HT-29 (cell line): ENCODE results near the gene DOK3. TPM values are rescaled to one million over a fixed set of nuclear protein-coding genes. Genes with fewer than 3 reads are reported as not detected.

Source experiments
- DNase-seq: peaks from one replicate; pipeline ENCODE4 v3.0.0-alpha.2; 2015; ENCODE audit warnings: low spot score
- total RNA-seq: library from RNA; depleted of rRNA; stranded (reverse); fragments of >200 nt; shearing (Covaris generic); gene quantifications from 2 replicates; pipeline ENCODE4 v1.2.3, GENCODE V29; 2014; rRNA removed

DOK3 gene, protein sequence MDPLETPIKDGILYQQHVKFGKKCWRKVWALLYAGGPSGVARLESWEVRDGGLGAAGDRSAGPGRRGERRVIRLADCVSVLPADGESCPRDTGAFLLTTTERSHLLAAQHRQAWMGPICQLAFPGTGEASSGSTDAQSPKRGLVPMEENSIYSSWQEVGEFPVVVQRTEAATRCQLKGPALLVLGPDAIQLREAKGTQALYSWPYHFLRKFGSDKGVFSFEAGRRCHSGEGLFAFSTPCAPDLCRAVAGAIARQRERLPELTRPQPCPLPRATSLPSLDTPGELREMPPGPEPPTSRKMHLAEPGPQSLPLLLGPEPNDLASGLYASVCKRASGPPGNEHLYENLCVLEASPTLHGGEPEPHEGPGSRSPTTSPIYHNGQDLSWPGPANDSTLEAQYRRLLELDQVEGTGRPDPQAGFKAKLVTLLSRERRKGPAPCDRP
- total RNA-seq, result 1.6 and 1.9 TPM in 2 replicates

DNA sequence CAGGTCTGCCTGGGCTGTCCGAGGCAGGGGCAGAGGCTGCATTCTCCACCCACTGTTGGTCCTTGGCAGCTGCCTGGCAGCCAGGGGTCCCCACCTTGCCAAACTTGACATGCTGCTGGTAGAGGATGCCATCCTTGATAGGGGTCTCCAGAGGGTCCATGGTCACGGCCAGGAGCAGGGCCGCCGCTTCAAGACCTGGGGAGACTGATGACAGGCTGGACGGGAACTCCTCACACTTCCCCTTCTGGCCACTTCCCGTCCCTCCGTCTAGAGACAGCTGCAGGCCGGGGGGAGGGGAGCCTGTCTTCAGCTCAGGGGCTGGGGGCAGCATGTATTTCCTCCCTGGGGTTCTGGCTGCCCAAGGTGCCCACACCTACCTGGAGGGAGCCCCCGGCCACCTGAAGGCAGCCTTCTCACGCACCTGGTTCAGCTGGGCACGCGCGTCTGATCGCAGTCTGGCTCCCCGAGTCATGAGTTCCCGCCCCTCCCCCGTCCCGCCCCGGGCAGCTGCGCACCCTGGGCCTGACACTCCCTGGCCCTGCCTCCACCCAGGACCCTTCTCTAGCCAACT lies at the start of gene DOK3:
TSS of gene DOK3 (minus strand) at position 446 of the 571 bp plus-strand sequence. CDS start at position 160, 286 bp downstream.
- DNase-seq, result no peak

DNA sequence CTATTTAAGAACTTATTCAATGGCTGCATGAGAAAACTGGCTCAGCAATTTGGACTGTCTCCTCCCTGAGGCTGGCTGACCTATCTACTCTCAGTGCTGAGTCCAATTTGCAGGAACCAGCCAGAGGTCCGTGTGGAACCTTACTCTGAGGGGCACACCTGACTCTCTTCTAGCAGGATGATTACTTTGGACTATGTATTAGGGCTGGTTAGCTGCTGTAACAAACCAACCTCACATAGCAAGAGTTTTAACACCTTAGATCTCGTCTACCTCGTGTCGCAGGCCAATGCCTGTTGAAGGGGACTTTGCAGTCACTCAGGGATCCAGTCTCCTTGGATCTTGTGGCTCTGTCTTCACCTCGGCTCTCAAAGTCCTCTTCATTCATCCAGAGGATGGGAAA lies 48.2 kb upstream of the DOK3 start:
- DNase-seq, result no peak

GRCh38 chr5:177557041-177557647 lies 47.5 kb upstream of the DOK3 start:
- DNase-seq, result peak; percentile 48

- no peak for DNase-seq
These were observed 46.0 kb upstream of the DOK3 start for GRCh38 chr5:177555665-177556064.

DNA sequence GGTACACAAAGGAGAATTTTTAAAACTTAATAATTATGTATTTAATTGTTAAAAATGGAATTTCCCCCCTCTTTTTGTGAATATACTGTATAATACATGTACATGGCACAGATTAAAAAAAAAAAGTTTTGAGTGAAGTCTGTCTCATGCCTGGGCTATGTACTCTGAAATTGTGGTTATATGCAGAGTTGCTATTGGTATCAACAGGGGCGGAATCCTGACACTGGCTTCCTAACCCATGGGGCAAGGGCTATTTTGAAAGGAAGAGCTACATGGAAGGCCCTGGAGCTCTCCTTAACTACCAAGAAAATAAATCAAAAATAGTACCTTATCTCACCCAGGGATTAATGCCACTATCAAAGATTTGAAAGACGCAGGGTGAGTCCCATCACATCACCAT lies 45.6 kb upstream of the DOK3 start:
- DNase-seq, result no peak

GRCh38 chr5:177554474-177555111 lies 45.0 kb upstream of the DOK3 start, which contains the start of gene FAM193B:
FAM193B (minus strand) TSS chr5:177554563; CDS start chr5:177554458, 105 bp downstream.
- peak; percentile 90 for DNase-seq

DNA sequence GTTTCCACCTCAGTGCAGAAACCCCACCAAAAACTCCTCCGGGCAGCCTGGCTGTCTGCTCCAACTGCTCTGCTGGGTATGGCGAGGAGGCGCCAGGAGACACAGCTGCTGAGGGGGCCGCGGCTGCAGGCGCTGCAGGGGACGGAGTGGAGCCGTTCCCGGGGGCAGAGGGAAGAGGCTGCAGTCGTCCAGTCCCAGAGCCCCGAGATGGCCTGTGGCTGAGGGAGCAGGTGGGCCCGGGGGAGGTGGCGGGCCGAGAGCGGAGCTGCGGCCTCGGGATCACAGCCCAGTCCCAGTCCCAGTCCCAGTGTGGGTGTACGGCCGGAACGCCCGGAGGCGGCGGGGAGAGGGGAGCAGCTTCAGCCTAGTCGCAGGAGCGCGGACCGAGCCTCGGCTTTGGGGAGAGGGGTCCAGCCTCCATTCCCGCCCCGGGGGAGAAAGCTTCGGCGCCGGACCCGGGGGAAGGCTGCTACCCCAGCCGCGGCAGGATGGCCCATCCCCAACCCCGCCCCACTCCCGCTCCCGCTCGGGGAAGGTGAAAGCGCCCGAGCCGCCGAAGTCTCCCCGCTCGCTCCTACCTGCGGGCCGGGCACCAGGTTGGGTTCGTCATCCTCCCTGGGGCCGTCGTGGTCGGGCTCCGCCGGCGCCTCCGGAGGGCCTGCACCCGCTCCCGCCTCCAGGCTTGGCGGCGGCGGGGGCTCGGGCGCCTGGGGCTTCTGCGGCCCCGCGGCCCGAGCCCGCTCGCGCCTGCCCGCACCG lies 44.2 kb upstream of the DOK3 start:
- DNase-seq, result no peak

DNA sequence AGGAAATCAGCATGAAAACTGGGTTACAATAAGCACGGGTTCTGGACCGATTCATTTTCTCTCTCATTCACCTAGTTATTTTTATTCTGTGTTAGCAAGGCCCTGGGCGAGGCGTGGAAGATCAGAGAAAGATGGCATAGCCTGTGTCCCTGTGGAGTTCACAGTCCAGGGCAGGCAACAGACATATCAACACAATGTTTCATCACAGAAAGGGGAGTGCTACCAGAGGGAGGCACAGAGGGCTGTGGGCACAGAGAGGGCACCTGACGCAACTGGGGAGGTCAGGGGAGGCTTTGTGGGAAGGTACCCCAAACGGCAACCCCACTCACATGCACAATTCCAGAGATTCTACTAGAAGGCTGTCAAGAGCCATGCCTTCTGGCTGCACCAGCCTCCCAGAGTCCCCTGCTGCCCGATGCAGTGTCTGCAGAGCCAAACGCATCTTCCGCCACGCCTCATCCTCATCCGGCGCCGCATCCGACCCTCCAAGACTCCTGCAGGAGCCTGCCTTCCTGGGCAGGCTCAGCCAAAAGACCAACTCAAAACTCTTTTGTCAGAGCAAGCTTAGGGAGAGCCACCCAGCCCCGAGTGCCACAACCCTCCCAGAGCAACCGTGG lies 43.3 kb upstream of the DOK3 start:
- DNase-seq, result no peak

DNA sequence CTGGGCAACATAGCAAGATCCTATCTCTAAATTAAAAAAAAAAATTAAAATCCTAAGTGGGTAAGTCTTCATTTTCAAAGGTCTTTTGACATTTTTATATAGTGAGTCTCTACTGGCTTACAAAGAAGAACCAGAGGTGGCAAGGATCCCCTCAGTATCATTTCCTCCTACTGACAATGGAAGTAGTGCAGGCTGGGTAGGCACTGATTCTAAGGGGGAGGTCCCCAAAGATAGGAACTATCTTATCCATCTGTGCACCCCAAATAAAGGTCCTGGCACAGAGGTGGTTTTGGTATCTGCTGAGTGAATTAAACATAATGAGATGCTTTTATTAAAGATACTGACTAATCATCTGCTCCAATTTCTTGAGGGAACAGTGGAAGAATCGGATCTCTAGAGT lies 40.5 kb upstream of the DOK3 start:
- no peak for DNase-seq

GRCh38 chr5:177548495-177548894 lies 38.9 kb upstream of the DOK3 start:
- no peak for DNase-seq

DNA sequence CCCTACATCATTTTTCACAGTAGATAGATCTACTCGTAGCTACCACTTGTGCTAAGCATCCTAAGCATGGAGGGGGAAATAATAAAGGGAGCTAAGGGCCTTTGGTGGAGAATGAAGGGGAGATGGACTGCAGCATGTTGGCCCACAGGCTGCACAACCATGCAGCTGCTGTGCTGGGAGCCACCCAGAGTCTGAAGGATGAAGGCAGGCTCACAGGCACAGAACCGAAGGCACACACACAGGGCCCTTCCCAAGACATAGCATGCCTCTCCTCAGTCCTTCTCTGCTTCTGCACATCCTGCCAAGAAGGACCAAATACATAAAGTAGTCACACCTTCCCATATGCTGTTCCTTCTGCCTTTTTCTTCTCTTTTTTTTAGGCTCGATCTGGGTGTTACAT lies 38.1 kb upstream of the DOK3 start:
- no peak for DNase-seq

- DNase-seq, result peak; percentile 22
These were observed 36.7 kb upstream of the DOK3 start for GRCh38 chr5:177546258-177546741.

GRCh38 chr5:177545487-177546257 lies 36.0 kb upstream of the DOK3 start:
- DNase-seq, result no peak

DNA sequence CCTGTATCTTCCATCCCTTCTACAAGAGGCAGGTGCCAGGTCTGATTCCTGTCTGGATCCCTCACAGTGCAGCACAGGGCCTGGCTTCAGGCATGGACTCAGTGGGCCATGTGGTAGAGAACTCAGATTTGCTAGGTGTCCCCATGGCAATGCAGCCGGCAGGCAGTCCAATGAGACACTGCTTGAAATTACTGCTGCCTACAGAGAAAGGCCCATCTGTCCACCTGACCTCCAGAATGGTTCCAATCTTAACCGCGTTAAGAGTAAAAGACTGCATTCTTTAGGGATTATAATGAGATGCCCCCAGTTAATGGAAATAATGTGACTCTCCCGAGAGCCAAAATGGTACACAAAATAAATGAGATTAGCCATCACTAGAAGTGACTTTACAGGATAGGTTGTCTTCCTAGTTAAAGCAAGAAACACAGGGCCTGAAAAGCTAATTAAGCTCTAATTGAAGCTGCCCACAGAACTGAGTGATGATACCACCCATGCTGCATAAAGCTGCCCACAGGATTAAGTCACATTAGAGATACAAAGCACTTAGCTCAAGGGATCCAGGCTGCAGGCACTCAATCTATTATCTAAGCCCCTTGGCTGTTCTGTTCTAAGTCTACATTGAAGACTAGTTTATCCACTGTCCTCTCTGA lies 33.3 kb upstream of the DOK3 start:
- DNase-seq, result no peak

GRCh38 chr5:177540438-177540837 lies 30.8 kb upstream of the DOK3 start:
- no peak for DNase-seq

- DNase-seq, result no peak
These were observed 29.8 kb upstream of the DOK3 start for GRCh38 chr5:177539411-177539810.

GRCh38 chr5:177538876-177539275 lies 29.2 kb upstream of the DOK3 start:
- DNase-seq, result no peak

DNA sequence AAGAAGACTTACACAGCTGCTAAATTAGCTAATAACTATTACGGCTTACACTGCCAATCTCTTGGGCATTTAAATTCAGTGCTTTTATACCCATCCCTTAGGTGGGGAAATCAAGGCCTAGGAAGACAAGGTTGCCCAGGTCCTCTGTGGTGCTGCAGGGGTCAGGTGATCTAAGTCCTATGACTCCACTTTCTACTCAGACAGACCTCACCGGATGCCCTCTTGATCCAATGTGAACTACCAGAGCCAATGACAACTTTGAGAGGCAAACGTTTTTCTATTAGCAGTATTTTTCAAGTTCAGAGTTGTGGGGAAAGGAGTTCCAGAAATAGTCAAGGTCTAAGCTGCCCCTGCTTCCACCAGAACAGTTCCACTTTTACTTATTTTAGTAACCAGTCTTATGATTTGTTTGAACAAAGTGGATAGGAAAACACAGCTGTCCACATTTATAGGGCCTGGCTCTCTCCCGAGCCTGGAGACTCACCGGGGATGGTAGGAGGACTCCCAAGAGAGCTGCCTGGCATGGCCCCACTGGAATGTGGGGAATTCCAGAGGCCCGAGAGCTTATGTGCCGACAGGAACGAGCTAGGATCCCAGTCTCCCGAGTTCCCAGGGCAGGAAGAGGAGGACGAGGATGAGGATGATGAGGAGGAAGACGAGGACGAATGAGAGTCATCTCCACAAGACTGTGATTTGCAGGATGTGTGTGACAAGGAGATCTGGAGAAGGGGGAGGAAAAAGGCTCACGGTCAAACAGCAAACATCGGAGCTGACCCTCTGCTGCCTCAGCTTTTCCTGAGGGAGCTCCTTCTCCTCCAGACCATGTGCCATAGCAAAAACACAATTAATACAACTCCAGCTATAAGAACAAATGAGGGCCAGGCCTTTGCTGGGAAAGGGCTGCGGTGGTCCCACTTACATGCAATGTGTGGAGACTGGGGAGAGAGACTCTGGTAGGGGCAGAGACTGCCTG lies 28.0 kb upstream of the DOK3 start:
- DNase-seq, result no peak
